Measurements from ENCODE around the gene ZFX.

Gene ZFX

DNA sequence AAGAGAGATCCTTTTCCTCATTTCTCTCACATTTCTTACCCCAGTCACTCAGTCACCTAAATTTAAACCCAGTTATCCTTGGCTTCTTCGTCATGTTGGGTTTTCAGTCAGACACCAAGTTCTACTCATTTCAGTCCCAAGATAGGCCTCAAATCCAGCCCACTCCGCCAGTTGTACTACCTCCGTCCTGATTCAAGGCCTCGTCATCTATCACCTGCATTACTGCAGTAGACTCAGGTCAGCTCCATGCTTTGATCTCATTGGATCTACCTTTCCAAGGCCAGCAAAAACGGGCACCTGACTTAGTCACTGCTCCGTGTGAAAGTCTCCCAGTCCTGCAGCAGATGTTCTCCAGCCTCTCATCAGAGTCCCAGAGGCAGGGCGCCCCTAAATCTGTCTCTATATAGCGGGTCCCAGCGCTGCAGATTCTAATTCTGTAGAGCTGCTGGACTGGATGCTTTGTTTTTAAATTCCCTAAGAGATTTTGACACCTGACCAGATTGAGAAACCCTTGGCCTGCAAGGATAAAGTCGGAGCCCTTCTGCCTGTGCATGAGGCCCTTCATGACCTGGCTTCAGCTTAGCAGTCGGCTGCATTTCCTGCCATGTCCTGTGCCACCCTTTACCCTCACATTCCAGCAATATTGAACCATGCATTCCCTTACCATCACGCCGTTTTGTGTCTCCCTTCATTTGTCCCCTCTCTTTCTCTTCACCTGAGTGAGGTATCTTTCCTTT is 53.7 kb downstream of the ZFX start:
- no peak for DNase-seq

DNA sequence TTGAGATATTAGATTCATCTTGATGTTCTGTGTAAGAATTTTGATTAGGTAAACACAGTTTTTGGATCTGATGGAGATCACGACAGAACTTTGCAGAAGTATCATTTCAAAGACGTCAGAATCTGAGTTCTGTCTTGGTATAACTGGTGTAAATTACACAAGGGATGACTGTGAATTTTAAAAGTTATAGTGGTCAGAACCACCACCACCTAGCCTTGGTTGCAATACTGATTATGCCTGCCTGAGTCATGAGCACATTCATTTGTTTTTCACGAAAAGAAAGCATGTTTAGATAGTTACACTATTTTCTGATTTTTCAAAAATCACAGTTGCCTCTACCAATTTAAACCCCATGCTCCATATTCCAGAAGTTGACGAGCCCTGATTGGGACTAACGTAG is 54.8 kb downstream of the ZFX start:
- DNase-seq, result no peak

DNA sequence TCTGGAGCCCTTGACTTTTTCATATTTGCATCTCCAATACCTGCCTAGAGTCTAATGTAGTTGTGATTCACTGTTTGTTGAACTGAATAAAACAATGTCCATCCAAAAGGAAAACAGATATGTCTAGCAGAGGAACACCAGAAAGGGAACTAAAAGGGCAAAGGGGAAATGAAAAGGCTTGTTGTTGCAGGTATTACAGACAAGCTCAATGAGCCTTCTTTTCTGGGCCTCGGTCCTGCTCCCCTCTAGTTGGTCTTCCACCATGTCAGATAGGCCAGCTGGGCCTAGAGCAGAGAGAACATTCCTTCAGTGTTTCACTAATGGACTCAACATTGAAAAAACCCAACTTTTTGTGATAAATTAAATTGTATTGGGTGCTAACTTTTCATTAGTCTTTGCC is 55.4 kb downstream of the ZFX start:
- DNase-seq, result no peak

DNA sequence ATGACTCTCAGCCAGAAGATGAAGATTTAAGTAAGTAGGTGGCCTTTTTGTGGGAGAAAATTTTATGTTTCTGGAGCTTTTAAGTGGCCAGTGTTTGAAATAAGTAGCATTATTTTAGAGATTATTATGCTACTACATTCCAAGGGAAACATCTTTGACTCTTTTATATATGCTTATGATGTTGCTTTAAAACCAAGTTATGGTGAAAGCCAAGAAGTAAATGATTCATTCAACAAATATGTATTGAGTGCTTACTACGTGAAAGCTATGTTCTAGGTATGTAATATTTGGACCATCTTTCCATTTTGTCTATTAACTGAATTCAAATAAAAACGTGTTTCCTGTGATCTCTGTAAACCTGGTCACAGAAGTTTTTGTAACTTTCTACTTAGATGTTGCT is 58.3 kb downstream of the ZFX start:
- no peak for DNase-seq

DNA sequence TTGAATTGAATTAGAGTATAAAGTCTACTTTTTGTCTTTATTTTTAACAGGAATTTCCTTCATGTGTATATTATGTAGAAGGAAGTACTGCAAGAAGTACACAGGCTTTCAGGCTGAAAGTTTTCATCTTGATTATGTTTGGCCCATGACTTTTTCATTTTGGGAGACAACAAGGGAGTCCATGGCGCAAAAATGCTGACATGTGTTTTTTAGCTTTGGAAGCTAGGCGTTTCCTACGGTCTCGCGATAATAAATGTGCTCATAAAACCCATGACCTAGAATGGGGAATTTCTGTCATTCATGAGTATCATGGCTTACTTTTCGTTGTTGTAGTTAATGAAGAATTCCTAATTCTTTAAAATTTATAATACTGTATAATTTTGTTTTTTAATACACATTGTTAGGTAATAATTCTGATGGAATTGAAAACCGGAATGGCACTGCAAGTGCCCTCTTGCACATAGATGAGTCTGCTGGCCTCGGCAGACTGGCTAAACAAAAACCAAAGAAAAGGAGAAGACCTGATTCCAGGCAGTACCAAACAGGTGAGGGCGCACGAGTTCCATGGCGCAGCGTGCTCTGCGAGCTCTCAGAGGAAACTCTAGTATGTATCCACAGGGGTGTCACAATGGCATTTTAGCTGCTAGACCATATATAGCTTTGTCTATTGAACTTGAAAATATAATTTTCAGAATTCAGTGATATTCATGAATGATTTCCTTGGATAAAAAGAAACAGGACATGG is 59.1 kb downstream of the ZFX start:
- no peak for DNase-seq

DNA sequence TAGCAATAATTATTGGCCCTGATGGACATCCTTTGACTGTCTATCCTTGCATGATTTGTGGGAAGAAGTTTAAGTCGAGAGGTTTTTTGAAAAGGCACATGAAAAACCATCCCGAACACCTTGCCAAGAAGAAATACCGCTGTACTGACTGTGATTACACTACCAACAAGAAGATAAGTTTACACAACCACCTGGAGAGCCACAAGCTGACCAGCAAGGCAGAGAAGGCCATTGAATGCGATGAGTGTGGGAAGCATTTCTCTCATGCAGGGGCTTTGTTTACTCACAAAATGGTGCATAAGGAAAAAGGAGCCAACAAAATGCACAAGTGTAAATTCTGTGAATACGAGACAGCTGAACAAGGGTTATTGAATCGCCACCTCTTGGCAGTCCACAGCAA is 60.7 kb downstream of the ZFX start:
- DNase-seq, result no peak

DNA sequence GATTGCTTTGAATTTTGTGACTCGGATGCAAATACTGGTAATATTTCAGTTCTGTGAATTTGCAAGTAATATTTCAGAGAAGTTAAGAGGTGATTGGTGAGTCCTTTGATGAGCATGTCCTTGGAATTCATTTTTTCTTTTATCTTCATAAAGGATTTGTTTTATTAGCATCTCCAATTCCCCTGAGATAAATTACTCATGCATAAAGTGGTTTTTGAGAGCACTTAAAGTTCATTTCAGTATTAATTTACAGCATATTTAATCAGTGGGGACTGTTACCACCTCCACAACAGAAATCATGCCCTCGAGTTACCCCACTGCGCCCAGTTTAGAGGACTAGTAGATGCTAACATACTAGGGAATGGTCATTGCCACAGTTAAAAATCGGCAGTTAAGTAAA is 65.0 kb downstream of the ZFX start:
- DNase-seq, result no peak

DNA sequence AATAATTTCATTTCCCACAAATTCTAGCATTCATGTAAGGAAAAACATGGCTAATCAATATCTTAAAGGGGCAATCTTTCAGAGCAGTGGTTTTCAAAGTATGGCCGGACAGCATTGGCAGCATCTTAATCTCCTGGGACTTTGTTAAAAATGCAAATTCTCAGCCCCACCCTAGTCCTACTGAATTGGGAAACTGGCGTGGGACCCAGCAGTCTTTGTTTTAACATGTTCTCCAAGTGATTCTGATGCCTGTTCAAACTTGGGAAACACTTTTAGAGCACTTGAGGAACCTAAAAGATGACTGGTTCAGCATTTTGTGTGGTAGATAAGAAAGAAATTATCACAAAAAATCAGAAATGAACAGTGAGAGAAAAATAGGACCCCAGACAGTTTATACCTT is 65.7 kb downstream of the ZFX start:
- no peak for DNase-seq

DNA sequence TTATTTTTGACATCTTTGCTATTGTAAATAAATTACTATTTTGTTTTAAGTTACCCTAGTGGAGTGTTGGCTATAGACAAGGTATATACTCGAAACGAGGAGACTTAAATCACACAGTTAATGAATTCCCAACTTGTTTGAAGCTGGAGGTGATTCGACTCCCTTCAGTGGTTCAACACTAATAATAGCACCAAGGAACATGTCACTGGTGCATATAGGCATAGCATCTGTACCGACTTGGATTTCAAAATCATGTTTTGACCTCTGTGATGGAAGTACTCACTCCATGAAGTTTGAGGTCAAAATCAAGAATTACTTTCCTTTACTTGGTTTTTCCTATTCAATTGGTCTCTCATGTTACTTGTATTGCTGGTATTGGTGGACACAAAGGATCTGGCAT is 66.5 kb downstream of the ZFX start:
- DNase-seq, result no peak

DNA sequence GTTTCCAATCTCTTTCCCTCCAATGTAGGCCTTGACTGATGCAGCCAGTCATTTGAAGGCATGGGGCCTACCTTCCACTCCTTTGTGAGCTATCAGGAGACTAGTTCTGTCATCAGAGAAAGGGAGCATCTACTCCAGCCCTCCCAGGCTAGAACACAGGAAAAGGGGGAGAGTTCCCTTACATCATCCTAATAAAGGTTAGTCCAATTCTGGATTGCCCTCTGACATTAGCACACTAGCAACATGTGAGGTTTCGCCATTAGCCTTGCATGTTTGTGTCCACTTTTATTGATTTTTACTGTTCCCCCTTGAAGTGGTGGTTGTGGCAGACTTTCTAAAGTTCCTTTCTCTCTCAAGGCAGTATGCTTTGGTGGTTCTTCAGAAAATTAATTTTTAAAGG is 67.3 kb downstream of the ZFX start:
- DNase-seq, result no peak

DNA sequence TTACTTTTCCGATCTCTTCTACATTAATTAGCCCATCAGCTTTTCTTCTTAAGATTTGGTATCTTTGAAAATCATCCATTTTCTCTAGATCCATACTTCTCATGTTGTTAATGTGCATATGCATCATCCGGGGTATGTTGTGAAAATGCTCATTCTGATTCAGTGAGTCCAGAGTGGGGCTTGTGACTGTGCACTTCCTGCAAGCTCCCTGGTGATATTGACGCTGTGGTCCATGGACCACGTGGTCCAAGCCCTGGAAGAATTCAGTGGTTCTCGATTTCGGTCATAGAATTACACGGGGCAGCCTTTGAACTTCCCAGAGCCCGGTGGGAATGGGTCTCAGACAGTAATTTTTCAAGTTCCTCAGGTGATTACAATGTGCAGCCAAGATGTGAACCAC is 69.8 kb downstream of the ZFX start:
- no peak for DNase-seq

DNA sequence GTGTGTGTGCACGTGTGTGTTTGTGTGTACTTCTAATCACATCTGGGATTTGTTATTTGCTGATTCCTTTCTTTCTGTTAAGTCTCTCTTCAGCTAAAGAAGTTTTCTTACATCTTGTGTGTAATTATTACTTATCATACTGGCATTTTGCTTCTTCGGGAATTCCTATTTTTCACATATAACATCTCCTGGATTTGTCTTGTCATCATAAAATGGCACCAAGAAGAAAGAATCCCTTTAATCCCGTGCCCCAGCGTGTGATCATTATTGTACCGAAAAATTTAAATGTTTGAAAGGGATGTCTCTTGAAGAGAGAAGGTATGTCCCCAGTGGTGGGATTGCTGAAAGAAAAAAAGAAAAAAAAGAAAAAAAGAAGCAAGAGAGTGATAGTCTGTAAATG is 72.3 kb downstream of the ZFX start:
- no peak for DNase-seq

DNA sequence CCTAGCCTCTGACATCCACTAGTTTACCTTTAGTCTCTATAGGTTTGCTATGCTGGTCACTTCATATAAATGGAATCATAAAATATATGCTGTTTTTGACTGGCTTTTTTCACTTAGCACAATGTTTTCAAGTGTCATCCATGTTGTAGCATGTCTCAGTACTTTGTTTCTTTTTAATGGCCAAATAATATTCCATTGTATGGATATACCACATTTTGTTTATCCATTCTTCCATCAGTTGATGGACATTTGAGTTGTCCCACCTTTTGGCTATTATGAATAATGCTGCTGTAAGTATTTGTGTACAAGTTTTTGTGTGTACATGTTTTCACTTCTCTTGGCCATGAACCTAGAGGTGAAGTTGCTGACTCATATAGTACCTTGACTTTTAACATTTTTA is 75.7 kb downstream of the ZFX start:
- DNase-seq, result no peak

DNA sequence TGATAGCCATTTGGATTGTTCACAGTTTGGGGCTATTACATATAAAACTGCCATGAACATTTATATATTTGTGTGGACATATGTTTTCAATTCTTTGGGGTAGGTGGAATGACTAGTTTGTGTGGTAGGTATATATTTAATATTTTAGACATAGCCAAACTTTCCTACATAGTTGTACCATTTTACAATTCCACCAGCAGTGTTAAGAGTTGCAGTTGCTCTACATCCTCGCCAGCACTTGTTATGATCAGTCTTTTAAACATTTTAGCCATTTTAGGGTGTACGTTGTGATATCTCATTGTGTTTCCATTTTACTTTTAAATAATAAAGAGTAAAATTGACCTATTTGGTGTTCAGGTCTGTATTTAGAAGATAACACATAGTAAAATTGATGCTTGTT is 76.6 kb downstream of the ZFX start:
- no peak for DNase-seq

DNA sequence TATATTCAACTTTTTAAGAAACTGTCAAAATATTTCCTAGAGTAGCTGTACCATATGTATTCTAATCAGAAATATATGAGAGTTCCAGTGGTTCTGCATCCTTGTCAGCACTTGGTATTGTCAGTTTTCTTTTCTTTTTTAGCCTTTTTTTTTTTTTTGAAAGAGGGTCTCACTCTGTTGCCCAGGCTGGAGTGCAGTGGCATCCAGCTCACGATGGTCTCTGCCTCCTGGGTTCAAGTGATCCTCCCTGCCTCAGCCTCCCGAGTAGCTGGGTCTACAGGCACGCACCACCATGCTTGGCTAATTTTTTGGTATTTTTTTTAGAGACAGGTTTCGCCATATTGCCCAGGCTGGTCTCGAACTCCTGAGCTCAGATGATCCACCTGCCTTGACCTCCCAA is 79.1 kb downstream of the ZFX start:
- no peak for DNase-seq

DNA sequence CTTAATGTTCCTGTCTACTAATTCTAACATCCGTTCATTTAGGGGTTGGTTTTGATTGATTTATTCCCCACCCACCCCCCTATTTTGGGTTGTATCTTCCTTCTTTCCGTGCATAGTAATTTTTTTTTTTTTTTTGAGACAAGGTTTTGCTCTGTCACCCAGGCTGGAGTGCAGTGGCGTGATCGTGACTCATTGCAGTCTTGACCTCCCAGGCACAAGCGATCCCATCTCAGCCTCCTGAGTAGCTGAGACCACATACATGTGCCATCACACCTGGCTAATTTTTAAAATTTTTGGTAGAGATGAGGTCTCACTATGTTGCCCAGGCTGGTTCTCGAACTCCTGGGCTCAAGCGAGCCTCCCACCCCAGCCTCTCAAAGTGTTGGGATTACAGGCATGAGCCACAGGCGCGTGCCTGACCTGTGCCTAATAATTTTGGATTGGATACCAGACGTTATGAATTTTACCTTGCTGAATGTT is 79.9 kb downstream of the ZFX start:
- no peak for DNase-seq

DNA sequence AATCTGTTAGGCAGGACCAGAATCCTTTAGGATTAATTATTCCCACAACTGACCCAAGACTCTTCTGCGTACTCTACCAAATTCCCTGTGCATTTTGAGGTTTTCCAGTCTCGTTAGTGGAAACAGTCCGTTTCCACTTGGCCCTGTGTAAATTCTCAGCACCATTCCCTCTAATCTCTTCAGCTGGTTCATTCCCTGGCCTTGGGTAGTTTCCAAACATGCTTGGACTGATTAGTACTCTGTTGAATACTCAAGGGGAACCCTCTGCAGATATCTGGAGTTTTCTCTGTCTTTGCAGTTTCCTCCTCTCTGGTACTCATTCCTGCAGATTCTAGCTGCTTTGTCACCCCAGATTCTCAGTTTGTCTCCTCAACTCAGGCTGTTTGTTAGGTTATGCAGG is 80.4 kb downstream of the ZFX start:
- DNase-seq, result no peak

DNA sequence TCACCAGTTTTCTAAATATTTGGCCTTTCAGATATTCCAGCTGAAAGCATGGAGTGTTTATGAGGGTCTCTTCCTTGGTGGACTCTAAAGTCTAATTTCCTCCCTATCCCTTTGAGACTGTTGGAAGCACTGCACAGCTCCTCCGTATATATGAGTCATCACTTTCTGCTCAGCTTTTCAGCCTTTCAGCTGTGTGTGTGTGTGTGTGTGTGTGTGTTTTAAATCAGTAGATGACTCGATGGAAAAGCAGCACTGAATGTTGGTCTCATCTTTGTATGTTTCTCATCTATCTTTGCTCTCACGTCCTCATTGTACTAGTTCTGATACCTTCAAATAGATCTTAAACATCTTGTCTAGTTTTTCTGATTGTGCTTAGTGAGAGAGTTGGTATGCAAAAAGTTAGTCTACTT is 81.6 kb downstream of the ZFX start:
- DNase-seq, result no peak

DNA sequence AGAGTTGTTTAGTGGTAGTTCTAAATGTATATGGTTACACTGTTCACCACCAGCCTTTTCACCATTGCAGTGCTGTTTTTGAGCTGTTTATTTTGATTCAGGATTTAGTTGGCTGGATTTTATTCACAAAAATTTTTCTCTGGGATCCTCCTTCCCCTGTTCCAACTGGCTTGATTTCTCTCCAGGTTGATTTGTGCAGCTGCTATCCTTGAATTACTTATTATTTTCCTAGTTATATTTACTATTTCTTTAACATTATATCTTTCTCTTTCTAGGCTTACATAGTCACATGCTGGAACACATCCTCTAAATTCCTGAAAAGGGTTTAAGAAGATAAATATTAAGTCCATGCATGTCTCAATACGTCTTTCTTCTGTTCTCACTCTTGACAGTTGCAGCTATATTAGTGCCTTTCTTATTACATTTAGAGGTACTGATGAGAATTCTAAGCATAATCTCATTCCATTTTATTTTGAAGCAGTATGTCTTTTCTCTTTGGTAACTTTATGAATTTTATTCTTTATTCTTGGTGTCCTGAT is 82.2 kb downstream of the ZFX start:
- no peak for DNase-seq

DNA sequence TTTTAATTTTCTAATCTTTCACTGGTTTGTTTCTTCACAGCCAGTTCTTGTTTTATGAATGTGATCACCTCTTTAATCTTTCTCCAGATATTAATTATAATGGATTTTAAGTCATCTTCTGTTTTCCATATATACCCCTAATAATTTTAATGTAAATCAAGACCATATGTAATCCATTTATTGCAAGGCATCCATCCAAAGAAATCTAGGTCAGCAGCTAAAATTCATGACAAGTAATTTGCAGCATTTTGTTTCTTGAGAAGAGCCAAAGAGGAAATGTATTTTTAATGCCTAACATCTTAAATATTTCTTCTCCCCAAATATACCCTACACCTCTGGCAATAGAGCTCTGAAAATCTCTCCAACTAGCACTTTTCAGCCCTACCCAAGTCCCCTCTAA is 83.3 kb downstream of the ZFX start:
- DNase-seq, result no peak

DNA sequence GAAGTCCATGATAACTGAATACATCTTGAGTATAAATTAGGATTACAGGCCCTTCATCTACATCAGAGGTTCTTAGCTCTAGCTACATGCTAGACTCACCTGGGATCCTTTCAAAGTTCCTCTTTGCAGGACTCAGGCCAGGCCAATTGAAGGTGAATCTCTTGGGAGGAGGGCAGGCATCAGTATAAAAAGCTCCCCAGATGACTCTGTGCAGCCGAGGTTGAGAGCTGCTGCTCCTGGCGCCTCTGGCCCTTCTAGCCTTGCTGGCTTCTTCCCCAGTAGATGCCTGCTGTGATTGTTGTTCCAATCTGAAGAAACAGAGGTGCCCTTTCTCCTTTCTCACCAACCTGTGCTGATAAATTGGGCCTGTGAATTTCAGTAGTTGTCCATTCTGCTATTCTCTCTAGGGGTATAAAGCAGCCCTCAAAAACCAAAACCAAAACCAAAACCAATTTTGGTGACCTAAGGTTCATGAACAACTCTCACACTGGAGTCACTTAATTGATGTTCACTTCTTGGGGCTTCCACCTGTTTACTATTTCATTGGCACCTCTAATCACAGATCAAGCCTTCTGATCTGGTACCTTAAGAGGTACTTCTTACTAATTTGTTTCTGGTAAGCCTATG is 85.7 kb downstream of the ZFX start:
- no peak for DNase-seq

DNA sequence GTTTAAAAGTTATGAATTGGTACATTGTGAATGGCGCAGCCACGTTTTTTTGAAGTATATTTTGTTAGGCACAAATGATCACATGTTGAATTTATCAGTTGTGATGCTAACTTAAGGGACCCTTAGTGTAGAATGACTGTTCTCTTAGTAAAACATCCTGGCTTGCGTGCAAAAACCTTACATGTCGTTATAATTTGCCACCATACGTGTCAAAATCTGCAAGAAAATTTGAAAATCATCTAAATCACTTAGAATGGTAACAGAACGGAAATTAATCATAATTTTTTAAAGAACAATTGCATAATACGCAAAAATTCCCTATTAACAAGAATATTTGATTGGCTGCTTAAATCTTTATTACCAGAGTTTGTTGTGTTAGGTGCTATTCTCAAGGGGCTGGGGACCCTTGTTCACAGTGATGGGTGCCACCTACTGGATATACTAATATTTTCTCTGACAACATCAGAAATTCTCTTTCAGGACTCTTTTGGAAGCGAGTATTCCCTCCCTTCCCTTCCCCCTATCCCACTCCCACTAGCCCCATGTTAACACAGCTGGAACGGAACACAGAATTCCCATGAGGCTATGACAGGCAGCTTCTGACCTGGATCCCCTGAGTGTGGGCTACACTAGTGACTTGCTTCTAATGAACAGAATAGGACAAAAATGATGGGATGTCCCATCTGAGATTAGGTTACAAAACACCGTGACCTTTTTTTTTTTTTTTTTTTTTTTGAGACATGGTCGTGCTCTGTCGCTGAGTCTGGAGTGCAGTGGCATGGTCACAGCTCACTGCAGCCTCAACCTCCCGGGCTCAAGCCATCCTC is 92.5 kb downstream of the ZFX start:
- DNase-seq, result peak; percentile 26 to 27

DNA sequence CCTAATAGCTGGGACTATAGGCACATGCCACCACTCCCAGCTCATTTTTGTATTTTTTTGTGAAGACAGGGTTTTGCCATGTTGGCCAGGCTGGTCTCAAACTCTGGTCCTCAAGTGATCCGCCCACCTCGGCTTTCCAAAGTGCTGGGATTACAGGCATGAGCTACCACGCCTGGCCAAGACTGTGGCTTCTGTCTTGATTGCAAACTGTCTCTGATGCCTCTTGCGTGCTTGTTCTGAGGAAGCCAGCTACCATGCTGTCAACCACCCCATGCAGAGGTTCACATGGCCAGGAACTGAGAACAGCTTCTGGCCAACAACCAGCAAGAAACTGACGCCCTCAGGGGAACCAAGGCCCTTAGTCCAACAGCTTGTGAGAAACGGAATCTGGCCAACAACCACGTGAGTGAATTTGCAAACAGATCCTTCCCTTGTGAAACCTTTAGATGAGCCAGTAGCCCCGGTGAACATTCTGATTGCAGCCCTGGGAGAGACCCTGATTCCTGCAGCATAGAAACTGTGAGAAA is 93.2 kb downstream of the ZFX start:
- no peak for DNase-seq
